HAP-1 (cell line): ENCODE measurements around the gene NUBP2.

Source experiments
- DNase-seq, 2 experiments: peaks; one replicate each; pipeline ENCODE4 v3.0.0-alpha.2; 2016 to 2020; ENCODE audit warnings: low spot score in 2 of 2
- H3K27me3 ChIP-seq: fragments of 250-450 bp; sonication (Bioruptor Pico); 2 replicates; pipeline ENCODE4 v1.5.1; 2020; ENCODE audit warnings: low read depth, mild to moderate bottlenecking, moderate library complexity
- H3K36me3 ChIP-seq: fragments of 250-450 bp; sonication (Bioruptor Pico); replicated peaks from 2 replicates; pipeline ENCODE4 v1.5.1; 2020; ENCODE audit warnings: mild to moderate bottlenecking
- H3K4me1 ChIP-seq: fragments of 250-450 bp; sonication (Bioruptor Pico); 2 replicates; pipeline ENCODE4 v1.5.1; 2020; ENCODE audit warnings: mild to moderate bottlenecking
- H3K4me3 ChIP-seq: fragments of 250-450 bp; sonication (Bioruptor Pico); 2 replicates; pipeline ENCODE4 v1.5.1; 2020; ENCODE audit warnings: mild to moderate bottlenecking, moderate library complexity
- H3K9me3 ChIP-seq: fragments of 250-450 bp; sonication (Bioruptor Pico); 2 replicates; pipeline ENCODE4 v1.5.1; 2020; ENCODE audit warnings: mild to moderate bottlenecking, moderate library complexity
- in situ Hi-C: fragments of 300-500 bp; cut with MboI; formaldehyde crosslinking; loops from 3 replicates; pipeline ENCODE4 v1.14.3; 2020; ENCODE audit warnings: low sequenced_read_pairs, inconsistent platforms, mixed read lengths

The NUBP2 gene

GRCh38 chr16:1820946-1821290 lies 38.2 kb downstream of the NUBP2 start:
- in situ Hi-C loops = no loop called here
- DNase-seq = no peak
- peaks cover 10% of the 10 kb centered on the region; the same call in 1 of the 2 replicates for H3K36me3 ChIP-seq
- no peaks in the 10 kb centered on the region for H3K9me3 ChIP-seq
- H3K4me1 ChIP-seq = no peaks in the 10 kb centered on the region
- H3K27me3 ChIP-seq = no peaks in the 10 kb centered on the region
- no peak overlapping the region for H3K4me3 ChIP-seq

GRCh38 chr16:1821861-1822611 lies 39.3 kb downstream of the NUBP2 start:
- Histone ChIP-seq H3K36me3 (peaks cover 1% of the 10 kb centered on the region; the same call in 1 of the 2 replicates), H3K4me1 (no peaks in the 10 kb centered on the region), H3K27me3 (no peaks in the 10 kb centered on the region), H3K9me3 (no peaks in the 10 kb centered on the region), H3K4me3 (no peak overlapping the region)
- DNase-seq = no peak
- in situ Hi-C loops = no loop called here

- no peak overlapping the region for H3K4me3 ChIP-seq
- no peaks in the 10 kb centered on the region for H3K4me1 ChIP-seq
- H3K27me3 ChIP-seq = no peaks in the 10 kb centered on the region
- H3K9me3 ChIP-seq = no peaks in the 10 kb centered on the region
- no peak for DNase-seq
- in situ Hi-C loops = no loop called here
- no peaks in the 10 kb centered on the region for H3K36me3 ChIP-seq
Measured at GRCh38 chr16:1822801-1823200, 40.0 kb downstream of the NUBP2 start.

GRCh38 chr16:1823821-1824220 lies 41.1 kb downstream of the NUBP2 start:
- Histone ChIP-seq H3K4me3 (no peak overlapping the region), H3K27me3 (no peaks in the 10 kb centered on the region), H3K9me3 (no peaks in the 10 kb centered on the region), H3K4me1 (peaks cover 5% of the 10 kb centered on the region), H3K36me3 (no peaks in the 10 kb centered on the region)
- in situ Hi-C loops = no loop called here
- no peak for DNase-seq

GRCh38 chr16:1825381-1825863 lies 42.7 kb downstream of the NUBP2 start:
- Histone ChIP-seq H3K27me3 (no peaks in the 10 kb centered on the region), H3K36me3 (no peaks in the 10 kb centered on the region; the same call in 1 of the 2 replicates), H3K4me1 (peaks cover 5% of the 10 kb centered on the region), H3K9me3 (no peaks in the 10 kb centered on the region), H3K4me3 (peak overlapping the region; percentile 29)
- in situ Hi-C loops = no loop called here
- DNase-seq = no peak

GRCh38 chr16:1825864-1826690 lies 43.3 kb downstream of the NUBP2 start:
- no peaks in the 10 kb centered on the region for H3K27me3 ChIP-seq
- H3K9me3 ChIP-seq = no peaks in the 10 kb centered on the region
- peak overlapping the region; percentile 29 for H3K4me3 ChIP-seq
- DNase-seq = peak in 1 of 2 experiments; percentile 46
- in situ Hi-C loops = no loop called here
- peaks cover 5% of the 10 kb centered on the region for H3K4me1 ChIP-seq
- H3K36me3 ChIP-seq = no peaks in the 10 kb centered on the region; the same call in 1 of the 2 replicates

- Histone ChIP-seq H3K36me3 (no peaks in the 10 kb centered on the region; the same call in 1 of the 2 replicates), H3K4me3 (peak within 1 kb of the TSS; percentile 88), H3K27me3 (no peaks in the 10 kb centered on the region), H3K9me3 (no peaks in the 10 kb centered on the region), H3K4me1 (peaks cover 5% of the 10 kb centered on the region)
- DNase-seq = peak; percentile 83 to 93
- in situ Hi-C loops = no loop called here
Measured at GRCh38 chr16:1826691-1827573, 44.2 kb downstream of the NUBP2 start, which contains the start of the genes FAHD1 and HAGH. Gene FAHD1, plus strand, starts transcription at chr16:1827206. Its CDS starts 33 bp downstream, at chr16:1827239. Gene HAGH, minus strand, starts transcription at chr16:1826825. Its CDS starts 38 bp downstream, at chr16:1826787.

GRCh38 chr16:1828645-1829410 lies 46.1 kb downstream of the NUBP2 start:
- no peaks in the 10 kb centered on the region; the same call in 1 of the 2 replicates for H3K36me3 ChIP-seq
- no peak for DNase-seq
- no peaks in the 10 kb centered on the region for H3K27me3 ChIP-seq
- in situ Hi-C loops = no loop called here
- peak overlapping the region; percentile 88; the same call in 1 of the 2 replicates for H3K4me3 ChIP-seq
- no peaks in the 10 kb centered on the region for H3K9me3 ChIP-seq
- H3K4me1 ChIP-seq = peaks cover 5% of the 10 kb centered on the region

GRCh38 chr16:1830213-1830612 lies 47.5 kb downstream of the NUBP2 start:
- no peak for DNase-seq
- Histone ChIP-seq H3K9me3 (no peaks in the 10 kb centered on the region), H3K27me3 (no peaks in the 10 kb centered on the region), H3K4me3 (no peak overlapping the region), H3K36me3 (no peaks in the 10 kb centered on the region; the same call in 1 of the 2 replicates), H3K4me1 (peaks cover 5% of the 10 kb centered on the region)
- in situ Hi-C loops = no loop called here

- in situ Hi-C loops = no loop called here
- no peaks in the 10 kb centered on the region for H3K9me3 ChIP-seq
- peaks cover 5% of the 10 kb centered on the region for H3K4me1 ChIP-seq
- H3K27me3 ChIP-seq = no peaks in the 10 kb centered on the region
- DNase-seq = no peak
- no peaks in the 10 kb centered on the region; the same call in 1 of the 2 replicates for H3K36me3 ChIP-seq
- H3K4me3 ChIP-seq = no peak overlapping the region
Measured at GRCh38 chr16:1831186-1832075, 48.7 kb downstream of the NUBP2 start.

- in situ Hi-C loops = no loop called here
- H3K9me3 ChIP-seq = no peaks in the 10 kb centered on the region
- H3K4me3 ChIP-seq = no peak overlapping the region
- peaks cover 5% of the 10 kb centered on the region for H3K4me1 ChIP-seq
- H3K27me3 ChIP-seq = no peaks in the 10 kb centered on the region
- no peaks in the 10 kb centered on the region; the same call in 1 of the 2 replicates for H3K36me3 ChIP-seq
- DNase-seq = no peak
Measured at GRCh38 chr16:1832838-1833454, 50.2 kb downstream of the NUBP2 start.
